Measurements from ENCODE around the gene KEL.

- TF ChIP-seq POLR2A (IDR thresholded peaks at IDR 0.05; ENCODE audit: low read length) (no peak), GATA1 (IDR thresholded peaks at IDR 0.05; ENCODE audit: low read depth, low read length) (no peak)
Observed at GRCh38 chr7:142934056-142934455, 28.1 kb downstream of the KEL start.
